ENCODE measurements around the gene PEX11B.

The PEX11B gene

DNA sequence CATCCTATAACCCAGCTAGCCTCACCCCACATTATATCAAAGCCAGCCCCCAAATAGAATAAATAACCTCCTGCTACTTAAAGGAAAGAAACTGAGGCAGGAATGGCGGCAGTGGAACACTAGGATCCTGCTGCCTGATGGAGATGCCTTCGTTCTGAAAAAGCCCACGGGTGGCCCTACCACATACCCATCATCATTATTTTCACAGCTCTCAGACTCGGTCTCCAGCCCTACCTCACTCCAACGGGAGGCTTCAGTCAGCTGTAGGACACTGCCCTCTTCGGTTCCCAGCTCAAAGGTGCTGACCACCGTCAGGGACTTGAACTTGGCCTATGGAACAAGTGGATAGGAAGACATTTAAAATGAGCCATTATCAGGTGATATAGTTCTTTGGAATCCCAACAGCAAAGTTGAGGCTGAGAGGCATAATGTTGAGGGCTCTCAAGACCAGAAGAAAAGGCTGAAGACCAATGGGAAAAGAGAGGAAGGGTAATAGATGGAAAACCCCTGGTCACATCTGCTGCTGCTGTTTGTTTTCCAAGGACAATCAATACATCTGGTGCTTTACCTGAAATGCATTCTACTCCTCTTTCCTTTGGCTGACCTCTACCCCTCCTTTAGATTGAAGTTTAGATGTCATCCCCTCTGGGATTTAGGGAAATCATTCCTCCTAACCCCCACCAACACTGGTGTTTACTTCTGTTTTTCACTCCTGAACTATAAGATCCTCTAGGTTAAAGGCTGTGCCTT is 25.0 kb downstream of the PEX11B start:
- no peak for DNase-seq (ENCODE audit: low read depth, low spot score)
- H3K4me3 ChIP-seq (ENCODE audit: low read depth, low read length): no peak overlapping the region
- ChIA-PET CTCF (interaction anchor here (1.2 to 16.3 kb wide), 14 partner anchors 9 to 123 kb away, joined by 3 to 469 read pairs (median 28); partner anchors contain the start of genes ITGA10, LIX1L, NUDT17 and PEX11B), POLR2A (interaction anchor here (1.9 to 2.6 kb wide), 2 partner anchors 15 to 35 kb away, joined by 13 to 15 read pairs; partner anchors contain the start of gene PIAS3)
- TF ChIP-seq, protein P1, sequence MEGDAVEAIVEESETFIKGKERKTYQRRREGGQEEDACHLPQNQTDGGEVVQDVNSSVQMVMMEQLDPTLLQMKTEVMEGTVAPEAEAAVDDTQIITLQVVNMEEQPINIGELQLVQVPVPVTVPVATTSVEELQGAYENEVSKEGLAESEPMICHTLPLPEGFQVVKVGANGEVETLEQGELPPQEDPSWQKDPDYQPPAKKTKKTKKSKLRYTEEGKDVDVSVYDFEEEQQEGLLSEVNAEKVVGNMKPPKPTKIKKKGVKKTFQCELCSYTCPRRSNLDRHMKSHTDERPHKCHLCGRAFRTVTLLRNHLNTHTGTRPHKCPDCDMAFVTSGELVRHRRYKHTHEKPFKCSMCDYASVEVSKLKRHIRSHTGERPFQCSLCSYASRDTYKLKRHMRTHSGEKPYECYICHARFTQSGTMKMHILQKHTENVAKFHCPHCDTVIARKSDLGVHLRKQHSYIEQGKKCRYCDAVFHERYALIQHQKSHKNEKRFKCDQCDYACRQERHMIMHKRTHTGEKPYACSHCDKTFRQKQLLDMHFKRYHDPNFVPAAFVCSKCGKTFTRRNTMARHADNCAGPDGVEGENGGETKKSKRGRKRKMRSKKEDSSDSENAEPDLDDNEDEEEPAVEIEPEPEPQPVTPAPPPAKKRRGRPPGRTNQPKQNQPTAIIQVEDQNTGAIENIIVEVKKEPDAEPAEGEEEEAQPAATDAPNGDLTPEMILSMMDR (IDR thresholded peaks at IDR 0.05; ENCODE audit: insufficient read depth, low read length, missing control alignments): no peak

DNA sequence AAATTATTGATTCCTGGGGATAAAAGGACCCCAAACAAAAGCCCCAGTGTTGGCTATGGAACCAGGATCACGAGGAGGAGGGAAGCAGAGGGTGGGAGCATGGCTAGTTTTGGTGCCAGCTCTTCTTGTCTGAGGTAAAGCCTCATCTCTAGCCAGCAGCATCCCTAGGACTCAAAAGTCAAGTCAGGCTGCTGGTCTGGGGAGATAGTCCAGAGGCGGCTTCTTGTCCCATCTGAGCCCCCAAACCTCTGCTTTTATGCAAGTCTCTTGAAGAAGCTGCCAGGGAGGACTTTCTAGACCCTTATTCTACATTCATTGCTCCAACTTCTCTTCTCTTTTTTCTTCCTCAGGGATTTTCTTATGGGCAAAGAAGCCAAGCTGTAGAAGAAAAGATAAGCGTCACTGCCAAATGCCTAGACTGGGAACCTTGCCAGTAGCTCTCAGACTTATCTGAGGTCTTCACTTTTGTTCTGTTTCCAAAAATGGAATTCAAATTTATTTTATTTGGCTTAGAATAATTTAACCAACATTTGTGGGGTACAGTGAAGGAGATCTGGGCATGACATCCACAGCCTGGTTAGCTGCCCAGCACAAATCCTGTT is 25.9 kb downstream of the PEX11B start:
- no peak overlapping the region; the same call in 1 of the 2 replicates for H3K4me3 ChIP-seq (ENCODE audit: low read depth, low read length)
- ChIA-PET CTCF (interaction anchor here (0.7 to 16.3 kb wide), 30 partner anchors 8 to 146 kb away, joined by 3 to 469 read pairs (median 10); partner anchors contain the start of genes ANKRD34A, HJV, ITGA10 and LIX1L), POLR2A (interaction anchor here (0.5 to 2.6 kb wide), 11 partner anchors 15 to 103 kb away, joined by 3 to 15 read pairs (median 4); partner anchors contain the start of genes ANKRD34A, LIX1L, PIAS3 and POLR3GL)
- DNase-seq (ENCODE audit: low read depth, low spot score): no peak
- TF ChIP-seq, protein P1 (IDR thresholded peaks at IDR 0.05; ENCODE audit: insufficient read depth, low read length, missing control alignments): no peak

DNA sequence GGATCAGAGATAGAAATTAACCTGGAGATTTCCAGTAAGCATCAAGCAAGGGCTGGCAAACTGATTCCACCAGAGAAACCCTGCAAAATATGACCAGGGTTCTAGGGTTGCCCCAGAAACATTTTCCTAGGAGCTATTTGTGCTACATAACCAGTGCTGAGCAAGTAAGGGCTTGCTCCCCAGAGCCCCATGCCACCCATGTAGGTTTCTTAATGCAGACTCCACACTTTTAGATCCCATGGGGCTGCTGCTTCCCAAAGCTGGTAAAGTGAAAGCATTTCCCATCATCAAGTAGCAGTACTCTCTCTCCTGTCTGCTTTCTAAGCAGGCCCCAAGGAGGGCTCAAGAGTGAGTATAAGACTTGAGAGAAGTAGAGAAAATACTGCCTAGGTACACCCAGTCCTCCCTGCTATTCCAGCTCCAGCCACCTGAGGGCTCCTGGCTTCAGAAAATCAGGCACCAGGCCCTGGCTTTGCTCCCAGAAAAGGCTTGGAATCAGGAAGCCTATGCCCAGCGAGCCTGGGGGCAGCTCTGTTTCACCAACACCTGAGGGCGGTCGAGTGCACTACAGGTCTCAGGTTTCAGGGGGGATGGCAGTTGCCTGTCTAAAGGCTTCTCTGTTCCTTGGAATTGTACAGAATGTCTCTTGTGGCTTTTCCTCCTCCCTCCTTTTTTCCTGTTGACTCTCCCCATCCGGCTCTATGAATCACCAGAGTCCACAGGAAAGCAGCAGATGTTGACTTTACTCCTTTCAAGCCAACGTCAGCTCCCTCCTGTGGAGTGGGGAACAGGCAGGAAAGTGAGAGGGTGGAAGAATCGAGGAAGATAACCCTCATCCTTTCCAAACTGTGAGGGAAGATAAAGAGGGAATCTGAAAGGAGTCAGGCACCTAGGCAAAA is 26.7 kb downstream of the PEX11B start:
- no peak overlapping the region; the same call in 1 of the 2 replicates for H3K4me3 ChIP-seq (ENCODE audit: low read depth, low read length)
- TF ChIP-seq, protein P1 (IDR thresholded peaks at IDR 0.05; ENCODE audit: insufficient read depth, low read length, missing control alignments): peak; percentile 79
- ChIA-PET CTCF (interaction anchor here (0.6 to 16.3 kb wide), 41 partner anchors 8 to 157 kb away, joined by 3 to 469 read pairs (median 6); partner anchors contain the start of genes ANKRD34A, HJV, ITGA10 and LIX1L), POLR2A (interaction anchor here (0.6 to 2.6 kb wide), 15 partner anchors 16 to 113 kb away, joined by 3 to 15 read pairs (median 4); partner anchors contain the start of genes ANKRD34A, LIX1L, NUDT17 and PEX11B)
- peak; percentile 95 for DNase-seq (ENCODE audit: low read depth, low spot score)

- POLR2A ChIA-PET: interaction anchor here (0.6 to 2.6 kb wide), 8 partner anchors 17 to 73 kb away, joined by 3 to 15 read pairs (median 6); partner anchors contain the start of genes ANKRD34A, LIX1L, PIAS3 and POLR3GL
- TF ChIP-seq, protein P1 (IDR thresholded peaks at IDR 0.05; ENCODE audit: insufficient read depth, low read length, missing control alignments): no peak
- CTCF ChIA-PET: interaction anchor here (0.7 to 16.3 kb wide), 34 partner anchors 8 to 158 kb away, joined by 3 to 469 read pairs (median 8); partner anchors contain the start of genes ANKRD34A, ITGA10, LIX1L and NUDT17
- no peak for DNase-seq (ENCODE audit: low read depth, low spot score)
- no peak overlapping the region for H3K4me3 ChIP-seq (ENCODE audit: low read depth, low read length)
Observed at GRCh38 chr1:145891143-145891542, 27.4 kb downstream of the PEX11B start.

GRCh38 chr1:145889722-145890121 is 28.8 kb downstream of the PEX11B start:
- TF ChIP-seq, protein P1 (IDR thresholded peaks at IDR 0.05; ENCODE audit: insufficient read depth, low read length, missing control alignments): no peak
- ChIA-PET POLR2A (no interaction called here), CTCF (interaction anchor here (3.2 to 16.3 kb wide), 10 partner anchors 9 to 123 kb away, joined by 18 to 469 read pairs (median 28); partner anchors contain the start of genes ITGA10, NUDT17, PEX11B and PIAS3)
- no peak overlapping the region for H3K4me3 ChIP-seq (ENCODE audit: low read depth, low read length)
- DNase-seq (ENCODE audit: low read depth, low spot score): no peak
